ENCODE data around the gene ZNF331. TPM values are rescaled to one million over a fixed set of nuclear protein-coding genes. Genes with fewer than 3 reads are reported as not detected.

Gene ZNF331
- total RNA-seq, 1 donor from 2014 or later, result 6.8 TPM

- DNase-seq (ENCODE audit: low read depth), result peak; percentile 62
- FAIRE-seq, result no peak
- H3K27me3 ChIP-seq (ENCODE audit: control insufficient read depth, insufficient read depth, low read length), result no peaks in the 10 kb centered on the region
- no peaks in the 10 kb centered on the region for H3K36me3 ChIP-seq (ENCODE audit: control insufficient read depth, insufficient read depth, low read length)
- TF ChIP-seq, protein P1, sequence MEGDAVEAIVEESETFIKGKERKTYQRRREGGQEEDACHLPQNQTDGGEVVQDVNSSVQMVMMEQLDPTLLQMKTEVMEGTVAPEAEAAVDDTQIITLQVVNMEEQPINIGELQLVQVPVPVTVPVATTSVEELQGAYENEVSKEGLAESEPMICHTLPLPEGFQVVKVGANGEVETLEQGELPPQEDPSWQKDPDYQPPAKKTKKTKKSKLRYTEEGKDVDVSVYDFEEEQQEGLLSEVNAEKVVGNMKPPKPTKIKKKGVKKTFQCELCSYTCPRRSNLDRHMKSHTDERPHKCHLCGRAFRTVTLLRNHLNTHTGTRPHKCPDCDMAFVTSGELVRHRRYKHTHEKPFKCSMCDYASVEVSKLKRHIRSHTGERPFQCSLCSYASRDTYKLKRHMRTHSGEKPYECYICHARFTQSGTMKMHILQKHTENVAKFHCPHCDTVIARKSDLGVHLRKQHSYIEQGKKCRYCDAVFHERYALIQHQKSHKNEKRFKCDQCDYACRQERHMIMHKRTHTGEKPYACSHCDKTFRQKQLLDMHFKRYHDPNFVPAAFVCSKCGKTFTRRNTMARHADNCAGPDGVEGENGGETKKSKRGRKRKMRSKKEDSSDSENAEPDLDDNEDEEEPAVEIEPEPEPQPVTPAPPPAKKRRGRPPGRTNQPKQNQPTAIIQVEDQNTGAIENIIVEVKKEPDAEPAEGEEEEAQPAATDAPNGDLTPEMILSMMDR (IDR thresholded peaks at IDR 0.05; ENCODE audit: insufficient read depth, low read length, severe bottlenecking), result no peak
- H3K4me3 ChIP-seq (ENCODE audit: low read depth, low read length), result no peak overlapping the region
Observed at GRCh38 chr19:53541971-53542370, 4.0 kb downstream of the ZNF331 start.

DNA sequence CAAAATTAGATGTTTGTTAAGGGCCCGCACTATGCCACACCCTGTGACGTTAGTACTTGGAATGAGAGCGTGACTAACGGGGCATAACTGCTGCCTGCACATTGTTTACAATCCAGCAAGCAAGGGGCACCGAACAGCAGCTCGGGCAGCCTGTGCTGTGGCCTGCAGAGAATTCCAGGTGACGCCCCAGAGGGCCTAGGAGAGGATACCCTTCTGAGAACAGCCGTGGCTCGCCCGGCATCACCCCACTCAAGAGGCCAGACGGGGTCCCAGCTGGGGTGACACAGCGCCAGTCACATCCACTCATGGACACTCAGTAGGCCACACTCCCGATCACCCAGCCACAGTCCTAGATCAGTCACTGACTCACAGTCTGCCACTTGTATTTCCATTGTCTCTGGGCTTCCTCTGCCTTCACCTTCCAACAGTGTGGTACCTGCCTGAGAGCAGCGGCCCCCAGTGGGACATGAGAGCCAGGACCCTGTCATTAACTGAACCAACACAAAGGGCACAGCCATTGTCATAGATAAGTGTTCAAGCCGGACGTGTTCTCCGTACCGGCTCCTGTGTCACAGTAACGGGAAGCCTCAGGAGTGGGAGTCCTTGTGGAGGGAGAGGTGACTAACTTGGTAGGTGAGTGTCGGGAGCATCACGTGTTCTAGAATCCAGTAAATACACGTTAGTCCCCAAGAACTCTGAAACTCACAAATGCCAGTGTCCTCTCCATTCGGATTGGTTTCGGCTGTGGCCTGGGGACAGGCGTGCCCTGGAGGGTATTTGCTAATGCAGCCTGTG lies 7.5 kb downstream of the ZNF331 start:
- no peak for FAIRE-seq

DNA sequence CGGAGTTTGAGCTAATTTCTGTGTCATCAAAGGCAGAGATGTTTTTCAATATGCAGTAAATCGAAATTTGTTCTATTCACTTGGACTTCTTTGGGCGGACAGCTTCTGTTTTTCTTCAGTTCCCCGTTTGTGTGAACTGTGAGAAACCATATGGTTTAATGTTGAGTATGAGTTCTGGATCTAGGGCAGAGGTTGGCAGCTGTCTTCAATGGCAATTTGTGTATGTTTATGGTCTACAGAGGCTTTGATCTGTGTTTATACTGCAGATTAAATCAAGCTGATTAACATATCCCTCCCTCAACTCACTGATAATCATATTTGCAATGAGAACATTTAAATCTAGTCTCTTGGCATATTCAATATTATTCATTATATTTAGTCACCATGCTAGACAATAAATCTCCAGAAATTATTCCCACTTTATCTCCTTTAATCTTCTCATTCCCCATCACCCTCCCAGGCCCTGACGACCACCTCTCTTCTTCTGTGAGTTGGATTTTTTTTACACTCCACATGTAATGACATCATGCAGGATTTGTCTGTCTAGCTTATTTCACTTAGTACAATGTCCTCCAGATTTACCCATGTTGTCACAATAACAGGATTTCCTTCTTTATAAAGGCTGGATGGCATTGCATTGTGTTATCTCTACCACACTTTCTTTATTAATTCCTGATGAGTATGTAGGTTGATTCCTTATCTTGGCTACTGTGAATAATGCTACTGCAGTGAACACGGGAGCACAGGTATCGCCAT lies 9.0 kb downstream of the ZNF331 start:
- TF ChIP-seq, protein P1 (IDR thresholded peaks at IDR 0.05; ENCODE audit: insufficient read depth, low read length, severe bottlenecking), result no peak
- no peak for FAIRE-seq

More for the DNA sequence above, 7.5 kb downstream of the ZNF331 start:
- H3K36me3 ChIP-seq (ENCODE audit: control insufficient read depth, insufficient read depth, low read length), result no peaks in the 10 kb centered on the region
- TF ChIP-seq, protein P1 (IDR thresholded peaks at IDR 0.05; ENCODE audit: insufficient read depth, low read length, severe bottlenecking), result no peak
- DNase-seq (ENCODE audit: low read depth), result peak; percentile 76
- H3K27me3 ChIP-seq (ENCODE audit: control insufficient read depth, insufficient read depth, low read length), result no peaks in the 10 kb centered on the region
- H3K4me3 ChIP-seq (ENCODE audit: low read depth, low read length), result no peak overlapping the region

GRCh38 chr19:53549340-53549739 lies 11.4 kb downstream of the ZNF331 start:
- no peaks in the 10 kb centered on the region for H3K36me3 ChIP-seq (ENCODE audit: control insufficient read depth, insufficient read depth, low read length)
- H3K27me3 ChIP-seq (ENCODE audit: control insufficient read depth, insufficient read depth, low read length), result no peaks in the 10 kb centered on the region
- TF ChIP-seq, protein P1 (IDR thresholded peaks at IDR 0.05; ENCODE audit: insufficient read depth, low read length, severe bottlenecking), result no peak
- no peak overlapping the region for H3K4me3 ChIP-seq (ENCODE audit: low read depth, low read length)
- FAIRE-seq (no peak), DNase-seq (ENCODE audit: low read depth) (peak; percentile 25)

More for the DNA sequence above, 9.0 kb downstream of the ZNF331 start:
- no peaks in the 10 kb centered on the region for H3K36me3 ChIP-seq (ENCODE audit: control insufficient read depth, insufficient read depth, low read length)
- no peak for DNase-seq (ENCODE audit: low read depth)
- H3K27me3 ChIP-seq (ENCODE audit: control insufficient read depth, insufficient read depth, low read length), result no peaks in the 10 kb centered on the region
- H3K4me3 ChIP-seq (ENCODE audit: low read depth, low read length), result no peak overlapping the region

GRCh38 chr19:53552001-53552721 lies 14.2 kb downstream of the ZNF331 start:
- no peak for FAIRE-seq
- H3K4me3 ChIP-seq (ENCODE audit: low read depth, low read length), result no peak overlapping the region

More at GRCh38 chr19:53552001-53552721, 14.2 kb downstream of the ZNF331 start:
- TF ChIP-seq, protein P1 (IDR thresholded peaks at IDR 0.05; ENCODE audit: insufficient read depth, low read length, severe bottlenecking), result no peak
- DNase-seq (ENCODE audit: low read depth), result no peak
- H3K36me3 ChIP-seq (ENCODE audit: control insufficient read depth, insufficient read depth, low read length), result no peaks in the 10 kb centered on the region
- no peaks in the 10 kb centered on the region for H3K27me3 ChIP-seq (ENCODE audit: control insufficient read depth, insufficient read depth, low read length)

Measured in bronchial epithelial cell (primary cell).